HCEC 1CT (cell line): ENCODE data around the gene MRPL11.
"Not testable (repeated sequence)": the region's sequence is repeated elsewhere in the genome, so short reads cannot be mapped to it uniquely, and the experiment has no call there.

ENCODE experiments used
- DNase-seq: peaks from one replicate; pipeline ENCODE4 v3.0.0-alpha.2; 2017

Gene MRPL11

DNA sequence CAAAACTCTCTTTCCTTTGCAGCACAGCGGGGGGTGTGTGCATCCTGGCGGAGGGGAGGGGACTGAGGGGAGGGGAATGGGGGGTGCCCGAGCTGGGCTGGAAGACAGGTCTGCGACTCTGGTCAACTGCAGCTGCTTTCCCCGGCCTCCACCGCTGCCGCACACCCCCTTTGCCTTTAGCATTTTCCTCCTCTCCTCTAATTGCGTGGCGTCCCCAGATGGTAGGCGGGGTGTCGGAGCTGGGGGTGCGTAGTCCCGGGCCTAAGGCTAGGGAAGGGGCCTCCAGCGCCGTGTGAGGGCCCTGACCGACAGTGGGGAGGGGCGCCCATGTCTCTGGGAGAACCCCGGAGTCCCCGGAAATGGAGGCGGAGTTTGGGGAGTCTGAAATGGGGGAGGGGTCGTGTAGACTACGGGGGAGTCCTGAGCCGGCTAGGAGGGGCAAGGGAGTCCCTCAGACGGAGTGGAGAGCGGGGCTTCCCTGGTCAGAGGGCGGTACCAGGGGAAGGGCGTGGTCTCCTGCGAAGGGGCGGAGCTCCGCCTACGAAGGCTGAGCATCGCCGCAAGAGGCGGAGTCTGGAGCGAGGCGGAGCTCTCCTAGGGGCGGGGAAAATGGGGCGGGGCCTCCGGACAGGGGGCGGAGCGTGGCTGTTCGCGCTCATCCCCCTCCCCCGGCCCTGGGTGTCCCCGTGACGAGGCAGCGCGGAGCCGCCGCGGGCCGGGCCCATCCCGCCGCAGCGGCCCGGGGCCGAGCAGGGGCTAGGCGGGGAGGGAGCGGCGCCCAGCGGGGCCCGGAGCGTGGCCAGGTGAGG lies 27.8 kb upstream of the MRPL11 start, which contains the start of gene PELI3:
Gene PELI3 (plus strand): TSS at position 681 of the 809 bp plus-strand sequence. CDS start 1,224 bp downstream, outside the sequence.
- peak; percentile 90 for DNase-seq

DNA sequence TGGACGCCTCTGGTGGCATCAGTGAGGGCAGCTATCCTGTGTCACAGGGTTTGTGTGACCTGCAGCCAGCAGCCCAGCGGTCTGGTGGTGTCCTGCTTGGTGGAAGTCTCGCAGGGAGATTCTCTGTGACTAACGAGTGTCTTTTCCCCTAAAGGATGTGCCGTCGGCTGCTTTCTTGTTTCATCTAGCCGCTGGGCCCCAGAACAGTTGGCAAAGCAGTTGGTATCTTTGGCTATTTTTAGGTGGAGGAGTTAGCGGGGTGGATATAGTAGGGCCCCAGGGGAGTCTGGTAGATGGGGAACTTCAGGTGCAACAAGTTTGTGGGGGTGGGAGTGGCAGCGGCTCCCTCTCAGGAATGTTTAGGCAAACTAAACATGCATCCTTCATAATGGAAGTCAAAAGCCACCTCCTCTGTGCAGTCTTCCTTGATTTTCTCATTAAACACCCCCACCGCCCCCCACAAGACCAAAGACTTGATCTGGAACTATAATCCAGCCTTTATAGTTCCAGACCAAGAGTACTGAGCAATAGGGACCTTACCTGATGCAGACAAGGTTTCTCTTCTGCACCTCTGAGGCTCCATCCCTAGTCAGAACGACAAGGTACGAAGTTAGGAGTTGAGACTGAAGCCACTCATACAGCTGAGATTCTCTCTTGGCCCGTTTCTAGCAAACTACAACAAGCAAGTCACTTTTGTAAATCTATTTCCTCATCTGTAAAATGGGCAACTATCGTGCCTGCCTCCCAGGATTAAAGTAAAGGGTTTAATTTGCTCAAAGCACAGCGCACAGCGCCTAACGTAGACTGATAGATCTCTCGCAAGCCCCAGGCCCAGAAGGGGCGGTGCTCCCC lies 27.0 kb upstream of the MRPL11 start:
- no peak for DNase-seq

DNA sequence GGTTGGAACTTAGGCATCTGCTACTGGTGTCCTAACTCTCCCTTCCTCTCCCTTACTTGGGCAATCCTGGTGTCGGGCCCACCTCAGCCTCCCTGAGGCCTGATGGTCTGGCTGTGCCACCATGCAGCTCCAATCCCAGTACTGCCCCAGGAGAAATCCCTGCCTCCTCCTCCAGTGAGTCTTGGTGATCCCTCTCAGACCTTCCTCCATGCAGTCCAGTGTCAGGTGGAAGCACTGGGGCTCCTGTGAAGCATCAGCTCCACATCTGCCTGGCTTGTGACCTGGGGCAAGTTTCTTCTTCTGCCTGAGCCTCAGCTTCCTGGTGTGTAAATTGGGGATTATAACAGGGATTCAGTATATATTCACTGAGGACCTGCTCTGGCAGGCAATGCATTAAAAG lies 26.3 kb upstream of the MRPL11 start:
- no peak for DNase-seq

DNA sequence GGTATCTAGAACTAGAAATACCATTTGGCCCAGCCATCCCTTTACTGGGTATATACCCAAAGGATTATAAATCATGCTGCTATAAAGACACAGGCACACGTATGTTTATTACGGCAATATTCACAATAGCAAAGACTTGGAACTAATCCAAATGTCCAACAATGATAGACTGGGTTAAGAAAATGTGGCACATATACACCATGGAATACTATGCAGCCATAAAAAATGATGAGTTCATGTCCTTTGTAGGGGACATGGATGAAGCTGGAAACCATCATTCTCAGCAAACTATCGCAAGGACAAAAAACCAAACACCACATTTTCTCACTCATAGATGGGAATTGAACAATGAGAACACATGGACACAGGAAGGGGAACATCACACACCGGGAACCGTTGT lies 25.5 kb upstream of the MRPL11 start:
- DNase-seq: not testable (repeated sequence)

DNA sequence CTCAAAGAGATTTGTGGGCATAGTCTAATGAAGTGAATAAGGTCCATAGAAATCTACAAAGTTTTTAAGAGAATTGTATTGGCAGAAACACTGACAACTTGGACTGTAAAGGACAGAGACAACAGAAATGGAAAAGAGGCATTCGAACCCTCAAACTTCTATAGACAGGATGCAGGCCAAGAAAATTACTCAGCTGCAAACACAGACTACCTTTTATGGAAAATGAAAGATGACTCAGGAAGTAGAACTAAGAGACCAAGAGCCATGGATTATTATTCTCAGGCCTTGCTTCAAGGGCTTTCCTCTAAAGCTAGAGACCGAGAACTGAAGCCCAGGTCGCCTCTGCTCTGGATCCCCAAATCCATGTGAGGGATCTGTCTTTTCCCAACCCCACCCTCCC lies 24.3 kb upstream of the MRPL11 start:
- DNase-seq: no peak

DNA sequence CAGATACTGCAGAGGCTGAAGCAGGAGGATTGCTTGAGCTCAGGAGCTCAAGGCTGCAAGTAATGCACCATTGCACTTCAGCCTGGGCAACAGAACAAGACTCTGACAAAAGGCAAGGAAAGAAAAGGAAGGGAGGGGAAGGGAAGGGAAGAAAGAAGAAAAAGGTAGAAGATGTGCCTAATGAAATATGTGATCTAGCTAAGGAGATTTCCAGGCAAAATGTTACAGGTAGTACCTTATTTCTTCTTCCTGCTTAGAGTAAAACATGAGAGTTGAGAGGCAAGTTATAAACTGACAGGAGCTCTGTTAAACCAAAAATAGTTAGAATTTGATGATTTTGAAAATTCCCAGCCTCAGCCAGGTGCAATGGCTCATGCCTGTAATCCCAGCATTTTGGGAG lies 23.4 kb upstream of the MRPL11 start:
- DNase-seq: no peak

DNA sequence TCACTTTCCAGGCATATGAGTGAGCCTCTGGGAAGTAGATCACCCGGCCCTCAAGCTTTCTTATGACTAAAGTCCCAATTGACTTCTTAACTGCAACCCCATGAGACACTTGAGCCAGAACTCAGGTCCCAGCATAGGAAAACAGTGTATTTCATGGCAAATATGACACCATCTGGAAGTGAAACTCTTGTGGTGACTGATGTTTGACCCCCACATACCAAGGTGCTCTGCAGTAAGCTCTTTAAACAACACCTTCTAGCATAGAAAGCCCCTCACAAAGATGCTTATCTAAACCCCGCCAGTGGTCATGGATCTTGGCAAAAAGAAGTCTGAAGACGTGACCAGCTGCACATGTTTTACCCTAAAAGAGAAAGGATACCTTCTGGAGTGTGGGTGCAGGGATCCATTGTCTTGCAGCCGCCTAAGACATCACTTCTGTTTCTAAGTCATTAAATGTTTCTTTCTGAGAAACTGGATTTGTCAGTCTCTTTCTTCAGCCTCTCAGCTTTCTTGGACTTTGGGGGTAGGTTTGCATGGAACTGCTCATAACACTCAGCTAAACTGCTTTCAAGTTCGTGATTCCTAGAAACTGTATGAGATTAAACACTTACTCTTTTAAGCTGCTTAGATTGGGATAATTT lies 20.6 kb upstream of the MRPL11 start:
- DNase-seq: no peak

DNA sequence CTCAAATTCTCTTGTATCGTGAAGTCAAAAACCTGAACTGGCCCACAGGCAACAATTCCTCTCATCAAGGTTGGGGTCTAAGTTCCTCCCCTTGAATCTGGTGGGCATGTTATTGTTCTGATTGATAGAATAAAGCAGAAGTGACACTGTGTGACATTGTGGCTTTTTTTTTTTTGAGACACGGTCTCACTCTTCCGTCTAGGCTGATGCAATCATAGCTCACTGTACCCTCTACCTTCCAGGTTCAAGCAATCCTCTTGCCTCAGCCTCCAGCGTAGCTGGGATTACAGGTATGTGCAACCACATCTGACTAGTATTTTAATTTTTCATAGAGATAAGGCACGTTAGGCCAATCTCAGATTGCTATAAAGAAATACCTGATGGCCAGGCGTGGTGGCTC lies 19.2 kb upstream of the MRPL11 start:
- no peak for DNase-seq

DNA sequence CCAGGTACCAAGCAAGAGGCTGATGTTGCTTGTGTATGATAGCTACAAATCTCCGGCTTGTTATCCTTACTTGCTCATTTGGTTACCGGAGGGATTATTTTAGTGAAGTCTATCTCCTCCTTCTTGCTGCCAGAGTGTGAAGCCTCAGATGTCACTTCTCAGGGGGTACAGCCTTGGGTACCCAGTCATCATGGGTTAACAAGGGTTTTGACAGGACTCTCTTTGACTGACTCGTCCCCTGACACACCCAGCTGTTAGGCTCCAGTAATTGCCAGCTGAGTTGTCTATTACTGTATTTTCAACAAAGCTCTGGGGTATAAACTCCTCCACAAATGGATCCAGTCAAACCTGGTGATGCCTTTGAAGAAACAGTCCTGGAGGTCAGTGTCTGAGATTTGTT lies 16.2 kb upstream of the MRPL11 start:
- DNase-seq: no peak

DNA sequence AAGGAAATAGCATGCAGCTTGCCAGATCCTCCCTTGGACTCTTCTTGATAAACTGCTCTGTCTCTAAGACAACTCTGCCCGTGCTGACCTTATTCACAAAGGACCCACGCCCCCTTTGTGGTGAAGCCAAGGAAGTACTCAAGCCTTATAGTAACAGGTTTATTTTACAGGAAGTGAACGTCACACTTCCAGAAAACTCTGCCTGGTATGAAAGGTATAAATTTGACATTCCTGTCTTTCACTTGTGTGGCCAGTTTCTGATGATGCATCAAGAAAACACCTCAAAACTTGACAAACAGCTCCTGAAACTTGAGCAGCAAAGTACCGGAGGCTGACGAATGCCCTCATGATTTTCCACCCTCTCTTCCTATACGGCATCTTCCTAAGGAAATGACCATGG lies 15.6 kb upstream of the MRPL11 start:
- no peak for DNase-seq

DNA sequence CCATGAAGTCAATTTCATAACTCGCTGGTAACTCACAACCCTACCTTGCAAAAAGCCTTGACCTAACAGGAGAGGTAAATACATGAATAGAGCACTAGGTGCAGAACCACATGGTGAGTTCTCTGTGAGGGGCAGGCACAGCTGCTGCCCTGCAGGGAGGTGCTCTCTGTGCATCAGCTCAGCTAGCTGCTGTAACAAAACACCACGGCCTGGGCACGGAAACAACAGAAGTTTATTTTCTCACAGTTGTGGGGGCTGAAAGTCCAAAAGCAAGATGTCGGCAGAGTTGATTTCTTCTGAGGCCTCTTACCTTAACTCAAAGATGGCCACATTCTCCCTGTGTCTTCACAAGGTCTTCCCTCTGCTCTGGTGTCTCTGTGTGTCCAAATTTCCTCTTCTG lies 13.0 kb upstream of the MRPL11 start:
- DNase-seq: no peak

DNA sequence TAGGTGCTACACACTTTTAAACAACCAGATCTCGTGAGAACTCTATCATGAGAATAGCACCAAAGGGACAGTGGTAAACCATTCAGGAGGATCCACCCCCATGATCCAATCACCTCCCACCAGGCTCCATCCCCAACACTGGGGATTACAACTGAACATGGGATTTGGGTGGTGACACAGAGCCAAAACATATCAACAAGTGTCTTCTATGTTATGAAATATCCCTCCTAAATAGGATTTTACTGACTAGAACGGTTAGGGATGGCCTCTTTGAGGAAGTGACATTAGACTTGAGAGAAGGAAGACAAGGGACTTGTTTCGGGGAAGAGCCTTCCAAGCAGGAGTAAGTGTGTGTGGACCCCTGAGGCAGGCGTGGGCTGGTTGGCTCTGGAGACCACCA lies 11.9 kb upstream of the MRPL11 start:
- no peak for DNase-seq

DNA sequence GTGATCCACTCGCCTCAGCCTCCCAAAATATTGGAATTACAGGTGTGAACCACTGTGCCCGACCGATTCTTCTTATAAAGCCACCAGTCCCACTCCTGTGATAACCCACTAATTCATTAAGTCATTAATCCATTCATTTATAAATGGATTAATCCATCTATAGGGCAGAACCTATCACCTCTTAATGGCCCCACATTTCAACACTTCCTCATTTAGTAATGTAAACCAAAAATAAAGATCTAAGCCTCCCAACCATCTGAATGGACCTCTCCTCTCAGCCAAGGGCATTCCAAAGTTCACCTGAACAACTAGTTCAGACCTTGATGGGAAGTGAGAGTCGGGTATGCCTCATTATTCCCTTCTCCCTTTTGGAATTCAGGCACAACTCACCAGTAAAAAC lies 9.9 kb upstream of the MRPL11 start:
- no peak for DNase-seq

DNA sequence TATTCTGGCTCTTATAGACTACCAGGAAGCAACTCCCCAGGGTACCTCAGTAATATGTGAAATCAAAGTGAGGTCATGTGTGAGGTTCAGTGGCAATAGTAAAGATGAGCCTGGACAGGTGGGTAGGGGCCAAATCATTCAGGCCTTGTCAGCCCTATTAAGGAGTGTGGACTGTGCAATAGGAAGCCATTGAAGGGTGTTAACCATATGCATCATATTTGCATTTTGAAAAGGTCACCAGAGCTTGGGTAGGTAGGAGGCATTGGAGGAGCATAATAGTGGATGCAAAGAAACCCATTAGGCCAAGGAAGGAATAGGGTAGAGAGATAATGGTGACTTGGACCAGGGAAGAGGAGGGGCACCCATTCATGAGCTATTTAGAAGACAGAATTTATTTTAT lies 8.4 kb upstream of the MRPL11 start:
- DNase-seq: no peak

DNA sequence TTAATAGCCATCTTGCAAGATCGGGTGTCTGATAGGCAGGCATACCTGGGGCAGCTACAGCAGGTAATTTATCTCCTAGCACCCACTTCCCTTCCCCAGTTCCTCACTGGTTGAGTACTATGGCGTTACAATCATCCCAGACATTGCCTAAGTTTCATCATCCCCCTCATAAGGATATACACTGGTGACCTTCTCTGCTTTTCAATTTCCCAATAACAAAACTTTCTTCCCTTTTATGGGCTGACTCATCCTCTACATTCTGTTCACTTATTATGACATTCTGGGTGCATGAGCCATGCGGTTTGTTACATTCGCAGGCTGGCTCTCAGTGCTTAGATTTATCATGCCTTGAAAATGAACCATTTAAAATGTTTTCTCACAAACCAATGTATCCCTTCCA lies 5.0 kb upstream of the MRPL11 start:
- DNase-seq: peak; percentile 98

DNA sequence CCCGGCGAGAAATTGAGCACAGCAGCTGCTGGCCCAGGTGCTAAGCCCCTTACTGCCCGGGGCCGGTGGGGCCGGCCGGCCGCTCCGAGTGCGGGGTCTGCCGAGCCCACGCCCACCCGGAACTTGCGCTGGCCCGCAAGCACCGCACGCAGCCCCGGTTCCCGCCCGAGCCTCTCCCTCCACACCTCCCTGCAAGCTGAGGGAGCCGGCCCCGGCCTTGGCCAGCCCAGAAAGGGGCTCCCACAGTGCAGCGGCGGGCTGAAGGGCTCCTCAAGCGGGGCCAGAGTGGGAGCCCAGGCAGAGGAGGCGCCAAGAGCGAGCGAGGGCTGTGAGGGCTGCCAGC lies 2.3 kb upstream of the MRPL11 start:
- DNase-seq: not testable (repeated sequence)

DNA sequence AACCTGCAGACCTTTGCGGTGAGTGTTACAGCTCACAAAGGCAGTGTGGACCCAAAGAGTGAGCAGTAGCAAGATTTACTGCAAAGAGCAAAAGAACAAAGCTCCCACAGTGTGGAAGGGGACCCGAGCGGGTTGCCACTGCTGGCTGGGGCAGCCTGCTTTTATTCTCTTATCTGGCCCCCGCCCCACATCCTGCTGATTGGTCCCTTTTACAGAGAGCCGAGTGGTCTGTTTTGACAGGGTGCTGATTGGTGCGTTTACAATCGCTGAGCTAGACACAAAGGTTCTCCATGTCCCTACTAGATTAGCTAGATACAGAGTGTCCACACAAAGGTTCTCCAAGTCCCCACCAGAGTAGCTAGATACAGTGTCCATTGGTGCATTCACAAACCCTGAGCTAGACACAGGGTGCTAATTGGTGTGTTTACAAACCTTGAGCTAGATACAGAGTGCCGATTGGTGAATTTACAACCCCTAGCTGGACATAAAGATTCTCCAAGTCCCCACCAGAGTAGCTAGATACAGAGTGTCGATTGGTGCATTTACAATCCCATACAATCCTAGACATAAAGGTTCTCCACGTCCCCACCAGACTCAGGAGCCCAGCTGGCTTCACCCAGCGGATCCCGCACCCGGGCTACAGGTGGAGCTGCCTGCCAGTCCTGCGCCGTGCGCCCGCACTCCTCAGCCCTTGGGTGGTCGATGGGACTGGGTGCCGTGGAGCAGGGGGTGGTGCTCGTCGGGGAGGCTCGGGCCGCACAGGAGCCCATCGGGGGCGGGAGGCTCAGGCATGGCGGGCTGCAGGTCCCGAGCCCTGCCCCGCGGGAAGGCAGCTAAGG lies 1.7 kb upstream of the MRPL11 start:
- DNase-seq: not testable (repeated sequence)

DNA sequence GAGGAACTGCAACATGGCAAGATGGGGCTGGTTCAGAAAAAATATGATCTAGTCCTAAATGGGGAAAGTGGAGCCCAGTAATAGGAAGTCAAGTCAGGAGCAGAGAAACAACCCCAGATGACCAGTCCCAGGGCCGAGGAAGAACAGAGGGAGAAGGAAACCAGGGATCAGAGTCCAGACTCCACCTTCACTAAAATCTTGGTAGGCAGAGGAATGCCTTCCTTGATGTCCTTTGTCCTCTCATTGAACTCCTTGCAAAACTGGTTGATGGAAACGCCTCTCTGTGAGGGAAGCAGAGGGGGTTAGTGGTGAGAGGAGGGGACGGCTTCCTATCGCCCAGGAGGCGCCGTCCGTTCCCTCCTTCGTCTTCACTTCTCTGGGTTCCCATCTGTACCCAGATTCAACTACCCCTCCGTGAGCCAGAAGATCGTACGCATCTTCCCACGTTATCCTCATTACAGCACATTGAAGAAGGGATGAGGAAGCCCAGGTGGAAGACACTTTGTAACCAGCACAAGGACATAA lies 607 bp downstream of the MRPL11 start:
- no peak for DNase-seq

DNA sequence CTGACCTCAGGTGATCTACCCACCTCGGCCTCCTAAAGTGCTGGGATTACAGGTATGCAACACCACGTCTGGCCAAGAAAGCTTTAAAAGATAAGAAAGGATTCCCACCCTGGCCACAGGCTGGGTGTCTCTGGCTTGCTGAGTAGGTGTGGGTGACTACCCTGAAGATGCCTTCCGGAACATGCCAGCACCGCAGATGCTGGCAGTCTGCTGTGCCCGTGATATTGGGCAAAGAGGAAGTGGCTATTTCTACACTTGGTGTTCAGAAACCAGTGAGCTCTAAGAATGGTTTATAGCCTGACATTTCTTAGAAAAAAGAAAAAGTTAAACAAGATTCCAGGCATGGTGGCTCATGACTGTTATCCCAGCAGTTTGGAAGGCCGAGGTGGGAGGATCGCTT lies 6.1 kb downstream of the MRPL11 start:
- DNase-seq: no peak

DNA sequence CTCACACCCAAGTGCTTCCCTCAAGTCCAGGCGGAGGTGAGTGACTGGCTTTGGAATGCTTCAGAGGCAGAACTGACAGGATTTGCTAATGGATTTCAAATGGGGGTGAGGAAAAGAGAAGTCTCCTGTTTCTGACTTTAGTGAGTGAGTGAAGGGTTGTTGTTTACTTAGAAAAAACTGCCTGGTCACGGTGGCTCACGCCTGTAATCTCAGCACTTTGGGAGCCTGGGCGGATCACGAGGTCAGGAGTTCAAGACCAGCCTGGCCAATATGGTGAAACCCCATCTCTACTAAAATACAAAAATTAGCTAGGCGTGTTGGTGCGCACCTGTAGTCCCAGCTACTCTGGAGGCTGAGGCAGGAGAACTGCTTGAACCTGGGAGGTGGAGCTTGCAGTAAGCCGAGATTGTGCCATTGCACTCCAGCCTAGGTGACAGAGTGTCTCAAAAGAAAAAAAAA lies 6.7 kb downstream of the MRPL11 start:
- DNase-seq: not testable (repeated sequence)

DNA sequence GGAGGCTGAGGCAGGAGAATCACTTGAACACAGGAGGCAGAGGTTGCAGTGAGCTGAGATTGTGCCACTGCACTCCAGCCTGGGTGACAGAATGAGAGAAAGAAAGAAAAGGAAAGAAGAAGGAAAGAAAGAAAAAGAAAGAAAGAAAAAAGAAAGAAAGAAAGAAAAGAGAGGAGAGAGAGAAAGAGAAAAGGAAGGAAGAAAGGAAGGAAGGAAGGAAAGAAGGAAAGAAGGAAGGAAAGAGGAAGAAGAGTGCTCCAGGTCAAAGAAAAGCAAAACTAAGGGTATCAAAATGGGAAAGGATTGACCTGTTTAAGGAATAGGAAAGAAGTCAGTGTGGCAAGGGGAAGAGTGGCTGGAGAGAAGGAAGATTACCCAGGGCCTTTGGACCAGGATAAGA lies 7.4 kb downstream of the MRPL11 start:
- not testable (repeated sequence) for DNase-seq

DNA sequence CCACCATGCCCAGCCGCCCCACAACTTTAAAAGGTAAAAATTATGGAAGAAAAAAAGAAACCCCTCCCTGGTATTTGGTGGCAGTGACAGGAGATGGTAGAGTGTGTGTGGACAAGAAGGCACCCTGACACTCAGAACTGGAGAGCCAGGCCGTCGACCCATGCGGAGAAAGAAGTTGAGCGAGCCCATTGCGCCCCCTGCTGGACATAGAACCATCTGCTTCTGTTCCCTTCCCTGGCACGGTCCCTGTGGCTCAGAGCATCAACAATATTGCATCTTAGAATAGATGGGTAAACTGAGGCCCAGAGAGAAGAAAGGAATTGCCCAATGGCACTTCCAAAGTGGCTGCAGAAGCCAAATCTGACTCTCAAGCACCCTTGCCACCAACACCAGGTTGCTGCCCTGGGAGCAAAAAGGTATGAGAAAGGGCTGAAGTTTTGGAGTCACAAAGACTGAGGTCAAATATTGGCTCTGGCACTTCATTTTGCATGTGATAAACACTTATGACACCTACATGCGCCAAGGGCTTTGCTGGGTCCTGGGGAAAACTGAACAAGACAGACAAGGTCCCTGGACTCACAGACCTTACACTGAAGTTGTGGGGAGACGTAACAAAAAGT lies 8.6 kb downstream of the MRPL11 start:
- DNase-seq: peak; percentile 63
